ENCODE measurements around the gene ELL. TPM values are rescaled to one million over a fixed set of nuclear protein-coding genes. Genes with fewer than 3 reads are reported as not detected.

ELL gene
- total RNA-seq, 1 donor from 2014 or later: 15.5 TPM

DNA sequence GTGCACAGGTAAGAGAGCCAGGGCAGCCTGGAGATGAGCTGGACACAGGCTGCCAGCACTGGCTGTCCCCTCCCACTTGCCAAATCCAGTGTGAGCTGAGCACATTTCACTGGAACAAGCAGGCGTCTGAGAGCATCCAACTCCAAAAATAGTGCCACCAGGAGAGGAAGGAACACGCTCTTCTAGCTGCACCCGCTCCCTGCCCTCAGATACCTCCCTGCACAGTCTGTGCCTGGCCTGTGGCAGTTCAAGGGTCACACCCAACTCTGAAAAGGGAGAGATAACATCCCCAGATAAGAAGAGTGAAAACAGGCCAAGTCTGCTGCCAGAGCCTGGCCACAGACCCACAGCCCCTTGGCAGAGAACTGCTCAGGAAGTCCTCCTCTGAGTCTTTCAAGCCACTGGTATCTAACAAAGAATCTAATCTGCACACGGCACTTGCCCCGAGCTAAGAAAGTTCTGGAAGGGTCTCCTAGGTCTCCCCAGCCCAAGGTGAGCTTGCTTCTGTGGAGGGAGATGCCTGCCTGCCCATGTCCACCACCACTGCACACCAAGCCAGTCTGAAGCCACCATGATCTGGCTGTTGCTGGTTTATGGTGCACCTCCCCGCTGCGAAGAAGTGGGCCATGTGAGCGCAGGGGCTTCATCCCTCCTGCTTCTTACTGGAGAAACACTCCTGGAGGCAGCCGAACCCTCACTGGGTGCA lies 14.7 kb downstream of the ELL start:
- Mint-ChIP-seq H3K9me3 (ENCODE audit: low read depth) (no peaks in the 10 kb centered on the region), H3K27ac (peak overlapping the region; percentile 9), H3K27me3 (no peaks in the 10 kb centered on the region)

DNA sequence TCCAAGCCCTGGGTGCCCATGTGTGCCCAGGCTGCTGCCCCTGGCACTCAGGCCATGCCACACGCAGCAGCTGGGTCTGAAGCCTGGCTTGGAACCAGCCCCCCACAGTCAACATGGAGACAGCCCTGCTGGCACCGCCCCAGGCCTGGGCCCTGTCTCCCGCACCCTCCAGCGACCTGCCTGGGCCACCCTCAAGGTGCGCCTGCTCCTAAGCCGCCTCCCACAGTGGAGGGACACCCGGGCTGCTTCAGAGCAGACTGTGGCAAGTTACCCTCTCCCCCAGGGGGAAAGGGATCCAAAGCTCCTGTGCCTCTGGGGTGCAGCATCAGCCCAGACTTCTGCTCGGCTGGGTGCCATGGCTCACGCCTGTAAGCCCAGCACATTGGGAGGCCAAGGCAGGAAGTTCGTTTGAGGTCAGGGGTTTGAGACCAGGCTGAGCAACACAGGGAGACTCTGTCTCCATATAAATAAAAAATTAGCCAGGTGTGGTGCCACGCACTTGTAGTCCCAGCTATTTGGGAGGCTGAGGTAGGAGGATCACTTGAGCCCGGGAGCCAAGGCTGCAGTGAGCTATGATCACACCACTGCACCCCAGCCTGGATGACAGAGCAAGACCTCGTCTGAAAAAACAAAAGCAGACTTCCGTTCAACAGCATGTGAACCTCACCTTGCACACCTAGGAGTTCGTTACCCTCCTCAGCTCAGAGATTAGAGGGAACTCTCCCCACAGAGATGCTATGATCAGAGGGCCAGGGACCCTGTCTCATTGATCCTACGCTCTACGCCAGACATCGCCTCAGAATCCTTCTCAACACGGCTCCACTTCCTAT lies 15.6 kb downstream of the ELL start:
- no peaks in the 10 kb centered on the region for H3K36me3 Mint-ChIP-seq (ENCODE audit: insufficient read depth)
- DNase-seq (ENCODE audit: low spot score, unreplicated experiment): no peak
- H3K27ac Mint-ChIP-seq: no peak overlapping the region

More for the DNA sequence above, 14.7 kb downstream of the ELL start:
- DNase-seq (ENCODE audit: low spot score, unreplicated experiment): no peak
- peaks cover 34% of the 10 kb centered on the region for H3K4me1 Mint-ChIP-seq (ENCODE audit: low read depth)
- H3K4me3 Mint-ChIP-seq (ENCODE audit: low read depth): no peak overlapping the region
- H3K36me3 Mint-ChIP-seq (ENCODE audit: insufficient read depth): no peaks in the 10 kb centered on the region
- TF ChIP-seq, protein P1, sequence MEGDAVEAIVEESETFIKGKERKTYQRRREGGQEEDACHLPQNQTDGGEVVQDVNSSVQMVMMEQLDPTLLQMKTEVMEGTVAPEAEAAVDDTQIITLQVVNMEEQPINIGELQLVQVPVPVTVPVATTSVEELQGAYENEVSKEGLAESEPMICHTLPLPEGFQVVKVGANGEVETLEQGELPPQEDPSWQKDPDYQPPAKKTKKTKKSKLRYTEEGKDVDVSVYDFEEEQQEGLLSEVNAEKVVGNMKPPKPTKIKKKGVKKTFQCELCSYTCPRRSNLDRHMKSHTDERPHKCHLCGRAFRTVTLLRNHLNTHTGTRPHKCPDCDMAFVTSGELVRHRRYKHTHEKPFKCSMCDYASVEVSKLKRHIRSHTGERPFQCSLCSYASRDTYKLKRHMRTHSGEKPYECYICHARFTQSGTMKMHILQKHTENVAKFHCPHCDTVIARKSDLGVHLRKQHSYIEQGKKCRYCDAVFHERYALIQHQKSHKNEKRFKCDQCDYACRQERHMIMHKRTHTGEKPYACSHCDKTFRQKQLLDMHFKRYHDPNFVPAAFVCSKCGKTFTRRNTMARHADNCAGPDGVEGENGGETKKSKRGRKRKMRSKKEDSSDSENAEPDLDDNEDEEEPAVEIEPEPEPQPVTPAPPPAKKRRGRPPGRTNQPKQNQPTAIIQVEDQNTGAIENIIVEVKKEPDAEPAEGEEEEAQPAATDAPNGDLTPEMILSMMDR (IDR thresholded peaks at IDR 0.05; ENCODE audit: unreplicated experiment): no peak

DNA sequence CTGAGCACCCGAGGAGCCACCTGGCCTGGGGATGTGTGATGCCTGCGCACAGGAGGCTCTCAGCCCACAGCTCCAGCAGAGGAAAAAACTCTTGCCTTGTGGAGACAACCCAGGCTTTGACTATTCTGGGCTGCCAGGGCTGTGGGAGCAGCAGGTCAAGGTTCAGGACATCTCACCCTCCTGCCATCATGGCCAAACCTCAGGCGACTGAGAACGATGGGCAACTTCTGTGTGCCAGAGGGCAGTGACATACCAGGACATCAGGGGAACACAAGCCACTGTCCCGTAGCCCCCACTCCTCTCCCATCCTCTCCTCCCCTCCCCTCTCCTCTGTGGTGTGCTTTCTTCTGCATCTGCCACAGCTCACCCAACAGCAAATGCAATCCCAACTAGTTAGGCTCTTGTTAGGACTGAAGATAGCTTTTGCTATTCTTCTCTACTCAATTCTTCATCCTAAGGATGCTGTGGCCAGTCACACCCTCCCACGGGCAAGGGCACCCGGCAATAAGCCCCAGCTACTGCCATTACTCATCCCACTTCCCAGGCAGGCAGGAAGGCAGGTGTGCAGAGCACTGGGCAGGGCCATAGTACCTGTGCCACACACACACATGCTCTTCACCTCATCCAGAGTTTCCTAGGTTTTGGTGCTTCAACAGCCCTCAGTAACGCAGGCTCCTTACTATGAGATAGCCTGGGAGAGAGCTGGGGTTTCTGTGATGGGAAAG lies 16.8 kb downstream of the ELL start:
- Mint-ChIP-seq H3K27ac (peak overlapping the region; percentile 79), H3K4me3 (ENCODE audit: low read depth) (peak overlapping the region; percentile 14), H3K36me3 (ENCODE audit: insufficient read depth) (no peaks in the 10 kb centered on the region), H3K27me3 (no peaks in the 10 kb centered on the region), H3K4me1 (ENCODE audit: low read depth) (peaks cover 34% of the 10 kb centered on the region), H3K9me3 (ENCODE audit: low read depth) (no peaks in the 10 kb centered on the region)
- TF ChIP-seq, protein P1 (IDR thresholded peaks at IDR 0.05; ENCODE audit: unreplicated experiment): no peak
- no peak for DNase-seq (ENCODE audit: low spot score, unreplicated experiment)

More for the DNA sequence above, 15.6 kb downstream of the ELL start:
- TF ChIP-seq, protein P1 (IDR thresholded peaks at IDR 0.05; ENCODE audit: unreplicated experiment): no peak
- Mint-ChIP-seq H3K4me3 (ENCODE audit: low read depth) (no peak overlapping the region), H3K27me3 (no peaks in the 10 kb centered on the region), H3K4me1 (ENCODE audit: low read depth) (peaks cover 34% of the 10 kb centered on the region), H3K9me3 (ENCODE audit: low read depth) (no peaks in the 10 kb centered on the region)

DNA sequence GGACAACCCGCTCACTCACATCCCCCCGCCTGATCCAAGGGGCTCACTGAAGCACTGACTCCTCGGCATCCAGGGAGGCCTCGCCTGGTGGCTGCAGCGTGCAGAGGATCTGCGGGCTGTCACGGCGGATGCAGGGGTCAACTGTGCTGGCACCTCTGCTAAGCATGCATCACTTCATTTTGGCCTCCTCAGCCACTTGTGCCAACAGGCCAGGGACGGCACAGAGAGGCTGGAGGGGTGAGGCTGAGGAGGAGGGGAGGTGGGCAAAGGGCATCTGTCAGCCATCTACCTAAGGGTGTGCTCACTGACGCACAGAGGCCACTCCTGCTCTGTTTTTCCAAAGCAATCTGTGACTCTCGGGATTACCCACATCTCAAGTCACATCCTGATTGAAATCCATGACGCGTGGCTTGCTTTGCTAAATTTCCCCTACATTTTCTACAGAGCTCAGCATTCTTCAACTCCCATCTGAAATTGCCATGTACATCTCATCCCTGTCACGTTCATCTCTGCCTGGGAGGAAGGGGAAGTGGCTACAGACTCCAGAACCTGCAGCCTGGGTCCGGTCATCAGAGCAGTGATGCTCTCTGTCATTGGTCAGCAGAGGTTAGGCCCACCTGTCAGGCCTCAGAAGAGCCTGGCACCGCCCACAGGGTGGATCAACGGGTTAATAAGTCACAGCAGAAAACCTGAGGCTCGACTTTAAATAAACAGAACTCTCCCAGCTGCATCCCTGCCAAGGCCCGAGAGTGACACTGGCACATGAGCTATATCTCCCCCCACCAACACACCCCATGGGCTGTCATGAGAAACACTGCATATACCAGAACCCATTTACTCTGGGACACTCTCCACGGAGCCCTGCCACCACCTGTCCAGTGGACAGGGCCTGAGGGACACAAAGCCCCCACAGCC lies 17.6 kb downstream of the ELL start:
- Mint-ChIP-seq H3K27me3 (no peaks in the 10 kb centered on the region), H3K9me3 (ENCODE audit: low read depth) (no peaks in the 10 kb centered on the region), H3K36me3 (ENCODE audit: insufficient read depth) (no peaks in the 10 kb centered on the region), H3K4me1 (ENCODE audit: low read depth) (peaks cover 34% of the 10 kb centered on the region), H3K4me3 (ENCODE audit: low read depth) (peak overlapping the region; percentile 12), H3K27ac (peak overlapping the region; percentile 73)
- no peak for DNase-seq (ENCODE audit: low spot score, unreplicated experiment)
- TF ChIP-seq, protein P1 (IDR thresholded peaks at IDR 0.05; ENCODE audit: unreplicated experiment): no peak
